ENCODE results near the gene HIGD1B. TPM values are rescaled to one million over a fixed set of nuclear protein-coding genes. Genes with fewer than 3 reads are reported as not detected.

The HIGD1B gene
- polyA plus RNA-seq, 3 donors = not detected

DNA sequence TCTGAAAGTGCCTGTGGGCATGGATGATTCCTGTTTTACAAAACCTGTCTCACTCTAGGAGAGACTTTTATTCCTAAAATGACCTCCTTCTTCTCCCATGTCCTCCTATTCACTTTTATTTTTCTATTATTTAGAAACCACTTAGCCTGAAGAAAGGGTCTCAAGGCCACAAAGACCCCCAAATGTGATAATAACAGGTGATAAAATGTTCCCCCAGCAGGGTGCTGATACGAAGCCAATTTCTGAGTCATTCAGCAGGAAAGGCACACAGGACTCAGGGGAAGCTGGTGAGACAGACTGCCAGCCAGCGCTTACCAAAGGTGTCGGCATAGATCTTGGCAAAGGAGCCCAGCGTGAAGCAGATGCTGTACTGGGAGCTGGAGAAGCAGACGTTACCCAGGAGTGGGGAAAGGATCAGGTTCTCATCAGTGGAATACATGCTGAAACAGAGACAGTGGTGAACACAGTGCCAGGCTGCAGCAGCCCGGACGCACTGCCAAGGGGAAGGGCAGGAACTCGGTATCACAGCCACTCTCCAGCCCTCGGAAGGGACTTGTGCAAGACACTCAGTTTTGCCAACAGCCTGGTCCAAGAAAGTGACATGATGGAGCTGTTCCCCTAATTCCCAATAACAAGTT is 24.6 kb downstream of the HIGD1B start:
- DNase-seq = no peak
- peaks cover 87 to 97% of the 10 kb centered on the region in 2 donors for H3K36me3 ChIP-seq (replicated peaks in 1 of 2; ENCODE audit: control insufficient read depth in 1 of 2, insufficient read depth in 2 of 2, low read length in 2 of 2)
- Mint-ChIP-seq H3K9me3 (no peaks in the 10 kb centered on the region), H3K27me3 (ENCODE audit: low read depth in 3 of 3) (no peaks in the 10 kb centered on the region), H3K4me1 (no peaks in the 10 kb centered on the region), H3K36me3 (peaks cover 78 to 97% of the 10 kb centered on the region in 2 donors), H3K4me3 (no peak overlapping the region), H3K27ac (peak overlapping the region in 1 of 7 donors; percentile 4)
- no peak overlapping the region for H3K4me3 ChIP-seq (replicated peaks in 1 of 3; ENCODE audit: low read depth in 2 of 3, low read length in 3 of 3)
- no peak overlapping the region for H3K27ac ChIP-seq (ENCODE audit: low read depth in 1 of 2, low read length in 2 of 2)
- WGBS (ENCODE audit: insufficient coverage) = 91% methylated on average over 8 of the region's 9 CpGs
- TF ChIP-seq, protein P1, sequence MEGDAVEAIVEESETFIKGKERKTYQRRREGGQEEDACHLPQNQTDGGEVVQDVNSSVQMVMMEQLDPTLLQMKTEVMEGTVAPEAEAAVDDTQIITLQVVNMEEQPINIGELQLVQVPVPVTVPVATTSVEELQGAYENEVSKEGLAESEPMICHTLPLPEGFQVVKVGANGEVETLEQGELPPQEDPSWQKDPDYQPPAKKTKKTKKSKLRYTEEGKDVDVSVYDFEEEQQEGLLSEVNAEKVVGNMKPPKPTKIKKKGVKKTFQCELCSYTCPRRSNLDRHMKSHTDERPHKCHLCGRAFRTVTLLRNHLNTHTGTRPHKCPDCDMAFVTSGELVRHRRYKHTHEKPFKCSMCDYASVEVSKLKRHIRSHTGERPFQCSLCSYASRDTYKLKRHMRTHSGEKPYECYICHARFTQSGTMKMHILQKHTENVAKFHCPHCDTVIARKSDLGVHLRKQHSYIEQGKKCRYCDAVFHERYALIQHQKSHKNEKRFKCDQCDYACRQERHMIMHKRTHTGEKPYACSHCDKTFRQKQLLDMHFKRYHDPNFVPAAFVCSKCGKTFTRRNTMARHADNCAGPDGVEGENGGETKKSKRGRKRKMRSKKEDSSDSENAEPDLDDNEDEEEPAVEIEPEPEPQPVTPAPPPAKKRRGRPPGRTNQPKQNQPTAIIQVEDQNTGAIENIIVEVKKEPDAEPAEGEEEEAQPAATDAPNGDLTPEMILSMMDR (IDR thresholded peaks at IDR 0.05) = no peak
- no peaks in the 10 kb centered on the region for H3K79me2 ChIP-seq (ENCODE audit: insufficient read depth, low read length)
- intact Hi-C loops (cut with micrococcal nuclease) = no loop called here
- H3K4me1 ChIP-seq (ENCODE audit: control insufficient read depth in 1 of 2, insufficient read depth in 2 of 2, low read length in 2 of 2) = no peaks in the 10 kb centered on the region
- peaks cover under 1% of the 10 kb centered on the region for H4K20me1 ChIP-seq (ENCODE audit: insufficient read depth, low read length)
- no peak overlapping the region for H2AFZ ChIP-seq (ENCODE audit: insufficient read depth, low read depth, low read length, poor library complexity, severe bottlenecking)
- H3K9me3 ChIP-seq (replicated peaks in 1 of 2; ENCODE audit: control insufficient read depth in 1 of 2, insufficient read depth in 1 of 2, low read length in 2 of 2) = no peaks in the 10 kb centered on the region
- no peak overlapping the region for H3K9ac ChIP-seq (ENCODE audit: insufficient read depth, low read length, poor library complexity, severe bottlenecking)
- no peaks in the 10 kb centered on the region for H3K27me3 ChIP-seq (ENCODE audit: control insufficient read depth in 2 of 2, insufficient read depth in 2 of 2, low read length in 2 of 2)
- no peak overlapping the region for H3K4me2 ChIP-seq (replicated peaks; ENCODE audit: extremely low read depth, low read length, poor library complexity, severe bottlenecking)

DNA sequence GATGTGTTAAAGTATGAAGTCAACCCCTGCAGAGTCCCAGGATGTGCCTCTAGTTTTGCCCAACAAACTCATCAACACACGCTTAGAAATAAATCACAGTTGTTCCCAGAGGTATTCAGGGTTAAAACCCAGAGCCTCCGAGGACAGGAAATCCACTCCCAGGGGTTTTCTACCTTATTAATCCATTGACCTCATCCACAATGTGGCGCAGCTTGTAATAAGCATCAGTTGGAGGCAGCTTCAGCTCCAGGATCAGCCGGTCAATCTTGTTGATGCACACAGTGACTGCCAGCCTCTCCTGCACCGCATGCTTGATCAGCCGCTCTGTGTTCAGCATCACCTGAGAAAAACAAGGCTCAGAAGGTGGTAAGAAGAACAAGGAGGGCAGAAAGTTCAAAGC is 28.1 kb downstream of the HIGD1B start:
- Mint-ChIP-seq H3K36me3 (peaks cover 75 to 96% of the 10 kb centered on the region in 2 donors), H3K4me1 (no peaks in the 10 kb centered on the region), H3K9me3 (no peaks in the 10 kb centered on the region), H3K27me3 (ENCODE audit: low read depth in 3 of 3) (no peaks in the 10 kb centered on the region), H3K4me3 (no peak overlapping the region), H3K27ac (no peak overlapping the region)
- WGBS (ENCODE audit: insufficient coverage) = 96% methylated on average over 4 of the region's 6 CpGs
- Histone ChIP-seq H3K27ac (ENCODE audit: low read depth in 1 of 2, low read length in 2 of 2) (no peak overlapping the region), H4K20me1 (ENCODE audit: insufficient read depth, low read length) (peaks cover 17% of the 10 kb centered on the region), H3K9me3 (replicated peaks in 1 of 2; ENCODE audit: control insufficient read depth in 1 of 2, insufficient read depth in 1 of 2, low read length in 2 of 2) (no peaks in the 10 kb centered on the region), H3K9ac (ENCODE audit: insufficient read depth, low read length, poor library complexity, severe bottlenecking) (no peak overlapping the region), H3K27me3 (ENCODE audit: control insufficient read depth in 2 of 2, insufficient read depth in 2 of 2, low read length in 2 of 2) (no peaks in the 10 kb centered on the region), H3K79me2 (ENCODE audit: insufficient read depth, low read length) (no peaks in the 10 kb centered on the region), H3K4me2 (replicated peaks; ENCODE audit: extremely low read depth, low read length, poor library complexity, severe bottlenecking) (no peak overlapping the region), H2AFZ (ENCODE audit: insufficient read depth, low read depth, low read length, poor library complexity, severe bottlenecking) (no peak overlapping the region), H3K4me3 (replicated peaks in 1 of 3; ENCODE audit: low read depth in 2 of 3, low read length in 3 of 3) (no peak overlapping the region), H3K4me1 (ENCODE audit: control insufficient read depth in 1 of 2, insufficient read depth in 2 of 2, low read length in 2 of 2) (no peaks in the 10 kb centered on the region), H3K36me3 (replicated peaks in 1 of 2; ENCODE audit: control insufficient read depth in 1 of 2, insufficient read depth in 2 of 2, low read length in 2 of 2) (peaks cover 85 to 97% of the 10 kb centered on the region in 2 donors)
- intact Hi-C loops (cut with micrococcal nuclease) = no loop called here
- TF ChIP-seq, protein P1 (IDR thresholded peaks at IDR 0.05) = no peak
- no peak for DNase-seq

All from CD14-positive monocyte (primary cell).